Subcutaneous adipose tissue (tissue), 4 donors: ENCODE data around the gene GAS5. TPM values are rescaled to one million over a fixed set of nuclear protein-coding genes. Genes with fewer than 3 reads are reported as not detected.

Experiments
- CTCF ChIP-seq: fragments of 450-650 bp; IDR thresholded peaks from one replicate; pipeline ENCODE4 v1.5.1; 2016; ENCODE audit warnings: low read depth, mild to moderate bottlenecking, control low read depth, antibody characterized with exemption, moderate library complexity
- total RNA-seq, 4 donors: library from RNA; depleted of rRNA; stranded (reverse); fragments of >200 nt; gene quantifications; one replicate each; pipeline ENCODE4 v1.1.0, GENCODE V29; 2016

The GAS5 gene
- total RNA-seq, 4 donors from 2014 or later, result 330 to 419 (median 355) TPM

GRCh38 chr1:173900992-173901391, 33.2 kb upstream of the GAS5 start:
- TF ChIP-seq CTCF, result no peak

- TF ChIP-seq CTCF, result no peak
Measured at GRCh38 chr1:173900427-173900826, 32.6 kb upstream of the GAS5 start.

GRCh38 chr1:173894189-173894588, 26.4 kb upstream of the GAS5 start:
- TF ChIP-seq CTCF, result no peak

- TF ChIP-seq CTCF, result no peak
Measured at GRCh38 chr1:173893611-173894010, 25.8 kb upstream of the GAS5 start.

GRCh38 chr1:173889885-173890284, 22.1 kb upstream of the GAS5 start:
- no peak for TF ChIP-seq CTCF

- TF ChIP-seq CTCF, result no peak
Measured at GRCh38 chr1:173888749-173889148, 21.0 kb upstream of the GAS5 start.

GRCh38 chr1:173887627-173888026, 19.8 kb upstream of the GAS5 start:
- TF ChIP-seq CTCF, result no peak
